CD4-positive, alpha-beta T cell (primary cell): ENCODE data around the gene TSHZ2. TPM values are rescaled to one million over a fixed set of nuclear protein-coding genes. Genes with fewer than 3 reads are reported as not detected.

Experiments used
- ATAC-seq: fragments of 200-7000 bp; cut with Tn5 transposase; one replicate; pipeline ENCODE4 v1.10.0; 2022; ENCODE audit warnings: mild to moderate bottlenecking; ENCODE audit not compliant: poor library complexity
- CTCF ChIA-PET: fragments of 350-600 bp; sonication (Branson Sonifier 250); formaldehyde crosslinking; loops from one replicate; lab custom pipeline; 2021; ENCODE audit warnings: antibody characterized with exemption, inconsistent platforms; lab: Charles Lee
- POLR2A ChIA-PET: fragments of 350-600 bp; sonication (Branson Sonifier 250); formaldehyde crosslinking; loops from one replicate; lab custom pipeline; 2021; ENCODE audit warnings: antibody characterized with exemption, inconsistent platforms; lab: Charles Lee
- DNase-seq, 14 experiments: peaks; one replicate each; pipeline ENCODE4 v3.0.0-alpha.2; 2013 to 2020; ENCODE audit warnings: mixed read lengths in 2 of 14
- H3K27ac ChIP-seq, 2 donors: one replicate each; pipeline versions ENCODE4 v1.5.1 to v1.7.0; 2013; ENCODE audit warnings: low read length in 2 of 2, low read depth in 1 of 2, mild to moderate bottlenecking in 1 of 2
- H3K27me3 ChIP-seq, 2 experiments: 1 replicate in 1 of 2; 2 replicates in 1 of 2; pipeline versions ENCODE4 v1.6.1 to v1.7.0; 2013; ENCODE audit warnings: low read length in 2 of 2, control low read depth in 1 of 2, mild to moderate bottlenecking in 1 of 2, moderate library complexity in 1 of 2; ENCODE audit not compliant: insufficient read depth in 2 of 2, control insufficient read depth in 1 of 2
- H3K36me3 ChIP-seq: one replicate; pipeline ENCODE4 v1.6.1; 2013; ENCODE audit warnings: low read length, control low read depth; ENCODE audit not compliant: insufficient read depth
- H3K4me1 ChIP-seq: one replicate; pipeline ENCODE4 v1.6.1; 2013; ENCODE audit warnings: low read length, control low read depth; ENCODE audit not compliant: insufficient read depth
- H3K4me3 ChIP-seq: one replicate; pipeline ENCODE4 v1.5.1; 2013; ENCODE audit warnings: mild to moderate bottlenecking, low read length, moderate library complexity
- H3K9me3 ChIP-seq, 2 experiments: 1 replicate in 1 of 2; 2 replicates in 1 of 2; pipeline versions ENCODE4 v1.6.1 to v1.7.0; 2013; ENCODE audit warnings: low read length in 2 of 2, mild to moderate bottlenecking in 2 of 2, control low read depth in 1 of 2, moderate library complexity in 1 of 2; ENCODE audit not compliant: control insufficient read depth in 1 of 2, insufficient read depth in 1 of 2
- H3K27ac Mint-ChIP-seq: one replicate; pipeline ENCODE4 v1.8.0; 2020; ENCODE audit warnings: mixed read lengths
- H3K27me3 Mint-ChIP-seq: one replicate; pipeline ENCODE4 v1.8.0; 2021; ENCODE audit warnings: mixed read lengths
- H3K36me3 Mint-ChIP-seq: one replicate; pipeline ENCODE4 v1.8.0; 2021; ENCODE audit warnings: low read depth, mixed read lengths
- H3K4me1 Mint-ChIP-seq: one replicate; pipeline ENCODE4 v1.8.0; 2021; ENCODE audit warnings: low read depth, mixed read lengths
- H3K4me3 Mint-ChIP-seq: one replicate; pipeline ENCODE4 v1.8.0; 2020; ENCODE audit warnings: mild to moderate bottlenecking, mixed read lengths
- H3K9me3 Mint-ChIP-seq: one replicate; pipeline ENCODE4 v1.8.0; 2020; ENCODE audit warnings: mixed read lengths
- intact Hi-C, 2 experiments: fragments of 100-400 bp; cut with DNase I in 1 of 2; cut with micrococcal nuclease in 1 of 2; formaldehyde crosslinking; loops; one replicate each; pipeline versions ENCODE4 v1.15.1 to v1.9.0; 2023 to 2025; cut with DNase I, micrococcal nuclease
- total RNA-seq, 174 experiments: library from RNA in 2 of 174; stranded (reverse) in 2 of 174; gene quantifications; one replicate each; pipeline ENCODE4 v1.2.3 and lab custom pipeline; 2021 to 2026
- TF ChIP-seq, protein P1 (sequence below): fragments of 200-600 bp; IDR thresholded peaks from one replicate; pipeline ENCODE4 v1.8.0; 2022; ENCODE audit warnings: antibody characterized with exemption, mild to moderate bottlenecking

The TSHZ2 gene
- total RNA-seq, 2 experiments from 2014 or later, result 26.1 to 27.4 TPM

DNA sequence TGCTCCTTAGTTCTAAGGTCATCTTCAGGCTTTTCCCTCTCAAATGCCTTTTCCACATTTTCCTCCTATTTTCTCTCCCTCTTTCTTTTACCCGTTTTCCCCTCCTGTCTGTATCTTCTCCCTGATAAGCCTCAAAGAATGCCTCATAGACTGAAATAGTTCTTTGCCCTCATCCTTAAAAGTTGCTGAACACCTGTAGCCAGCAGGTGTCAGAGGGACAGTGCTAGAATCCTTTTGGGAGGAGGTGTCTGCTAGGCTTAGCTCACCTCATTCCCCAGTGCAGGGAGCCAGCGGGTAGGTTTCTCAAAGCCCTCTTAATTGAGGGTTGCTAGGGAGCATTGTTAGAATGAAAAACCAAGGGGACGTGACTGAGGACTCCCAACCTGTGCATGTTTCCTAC is 204.0 kb downstream of the TSHZ2 start:
- H3K4me1 ChIP-seq, result no peaks in the 10 kb centered on the region
- Mint-ChIP-seq H3K27me3 (peaks cover 4% of the 10 kb centered on the region), H3K36me3 (peaks cover 4% of the 10 kb centered on the region), H3K9me3 (no peaks in the 10 kb centered on the region), H3K27ac (no peak overlapping the region), H3K4me1 (peaks cover 5% of the 10 kb centered on the region), H3K4me3 (no peak overlapping the region)
- H3K9me3 ChIP-seq, result no peaks in the 10 kb centered on the region
- H3K36me3 ChIP-seq, result no peaks in the 10 kb centered on the region
- ATAC-seq, result no peak
- no peak for DNase-seq
- H3K4me3 ChIP-seq, result no peak overlapping the region
- CTCF ChIA-PET, result no interaction called here
- POLR2A ChIA-PET, result no interaction called here
- TF ChIP-seq, protein P1, sequence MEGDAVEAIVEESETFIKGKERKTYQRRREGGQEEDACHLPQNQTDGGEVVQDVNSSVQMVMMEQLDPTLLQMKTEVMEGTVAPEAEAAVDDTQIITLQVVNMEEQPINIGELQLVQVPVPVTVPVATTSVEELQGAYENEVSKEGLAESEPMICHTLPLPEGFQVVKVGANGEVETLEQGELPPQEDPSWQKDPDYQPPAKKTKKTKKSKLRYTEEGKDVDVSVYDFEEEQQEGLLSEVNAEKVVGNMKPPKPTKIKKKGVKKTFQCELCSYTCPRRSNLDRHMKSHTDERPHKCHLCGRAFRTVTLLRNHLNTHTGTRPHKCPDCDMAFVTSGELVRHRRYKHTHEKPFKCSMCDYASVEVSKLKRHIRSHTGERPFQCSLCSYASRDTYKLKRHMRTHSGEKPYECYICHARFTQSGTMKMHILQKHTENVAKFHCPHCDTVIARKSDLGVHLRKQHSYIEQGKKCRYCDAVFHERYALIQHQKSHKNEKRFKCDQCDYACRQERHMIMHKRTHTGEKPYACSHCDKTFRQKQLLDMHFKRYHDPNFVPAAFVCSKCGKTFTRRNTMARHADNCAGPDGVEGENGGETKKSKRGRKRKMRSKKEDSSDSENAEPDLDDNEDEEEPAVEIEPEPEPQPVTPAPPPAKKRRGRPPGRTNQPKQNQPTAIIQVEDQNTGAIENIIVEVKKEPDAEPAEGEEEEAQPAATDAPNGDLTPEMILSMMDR, result no peak
- no peak overlapping the region for H3K27ac ChIP-seq
- H3K27me3 ChIP-seq, result no peaks in the 10 kb centered on the region
- intact Hi-C loops, result no loop called here

DNA sequence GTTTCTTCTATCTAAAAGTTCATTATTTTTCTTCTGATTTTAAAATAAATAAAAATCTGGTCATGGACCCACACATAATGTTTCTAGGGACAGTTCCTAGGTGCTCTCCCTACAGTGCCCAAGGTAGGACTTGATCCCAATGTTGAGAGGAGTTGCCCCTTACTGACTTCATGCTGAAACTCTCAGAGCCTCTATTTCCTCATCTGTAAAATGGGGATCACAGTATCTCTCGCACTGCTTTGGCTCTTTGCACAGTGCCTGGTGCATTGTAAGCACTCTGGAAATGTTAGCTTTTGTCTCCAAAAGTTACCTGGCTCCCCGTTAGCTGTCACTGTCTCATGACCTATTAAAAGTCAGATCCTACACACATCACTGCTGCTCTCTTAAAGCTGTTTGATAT is 205.5 kb downstream of the TSHZ2 start:
- Histone ChIP-seq H3K36me3 (no peaks in the 10 kb centered on the region), H3K4me3 (no peak overlapping the region), H3K9me3 (no peaks in the 10 kb centered on the region), H3K27me3 (no peaks in the 10 kb centered on the region), H3K27ac (no peak overlapping the region), H3K4me1 (no peaks in the 10 kb centered on the region)
- no peak overlapping the region for H3K4me3 Mint-ChIP-seq
- H3K9me3 Mint-ChIP-seq, result no peaks in the 10 kb centered on the region
- ChIA-PET POLR2A (no interaction called here), CTCF (no interaction called here)
- H3K4me1 Mint-ChIP-seq, result no peaks in the 10 kb centered on the region
- TF ChIP-seq, protein P1, result no peak
- no peak overlapping the region for H3K27ac Mint-ChIP-seq
- peaks cover 4% of the 10 kb centered on the region for H3K36me3 Mint-ChIP-seq
- intact Hi-C loops, result no loop called here
- H3K27me3 Mint-ChIP-seq, result peaks cover 4% of the 10 kb centered on the region
- DNase-seq, result no peak
- no peak for ATAC-seq

DNA sequence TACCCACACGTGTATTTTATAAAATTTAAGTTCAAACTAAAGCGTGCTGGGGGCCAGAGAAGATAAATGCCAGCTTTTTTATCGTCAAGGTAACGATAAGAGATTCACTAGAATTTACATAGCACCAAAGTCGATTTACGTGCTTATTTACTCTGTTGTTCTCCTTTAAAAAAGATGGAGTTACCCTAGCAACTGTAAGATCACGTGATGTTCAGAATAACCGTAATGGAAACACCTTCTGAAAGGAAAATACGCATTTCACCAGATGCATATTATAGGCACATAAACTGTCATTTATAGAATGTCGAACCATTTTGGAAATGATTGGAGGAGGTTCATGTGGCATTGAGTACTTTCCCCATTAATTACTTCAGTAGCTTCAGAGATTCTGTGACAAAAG is 207.6 kb downstream of the TSHZ2 start:
- Mint-ChIP-seq H3K9me3 (no peaks in the 10 kb centered on the region), H3K27ac (no peak overlapping the region), H3K4me1 (no peaks in the 10 kb centered on the region), H3K27me3 (peaks cover 4% of the 10 kb centered on the region), H3K36me3 (peaks cover 4% of the 10 kb centered on the region), H3K4me3 (no peak overlapping the region)
- Histone ChIP-seq H3K27ac (no peak overlapping the region), H3K4me3 (no peak overlapping the region), H3K9me3 (no peaks in the 10 kb centered on the region), H3K27me3 (no peaks in the 10 kb centered on the region), H3K4me1 (no peaks in the 10 kb centered on the region), H3K36me3 (no peaks in the 10 kb centered on the region)
- DNase-seq (no peak), ATAC-seq (no peak)
- CTCF ChIA-PET, result no interaction called here
- TF ChIP-seq, protein P1, result no peak
- POLR2A ChIA-PET, result no interaction called here
- intact Hi-C loops, result no loop called here
